Stimulated activated naive CD8-positive, alpha-beta T cell treated with anti-CD3 and anti-CD28 coated beads, Interleukin-15, Interleukin-2, amounts not matched to agents 100 U/mL and 50 U/mL, for 24 hours (primary cell): ENCODE results near the gene ZC3H8.
"Not testable (repeated sequence)": the region's sequence is repeated elsewhere in the genome, so short reads cannot be mapped to it uniquely, and the experiment has no call there.

Experiments used
- ATAC-seq: fragments of 150-1000 bp; cut with Tn5 transposase; one replicate; pipeline ENCODE4 v1.10.0; 2021
- DNase-seq: peaks from one replicate; pipeline ENCODE4 v3.0.0; 2021

ZC3H8 gene

DNA sequence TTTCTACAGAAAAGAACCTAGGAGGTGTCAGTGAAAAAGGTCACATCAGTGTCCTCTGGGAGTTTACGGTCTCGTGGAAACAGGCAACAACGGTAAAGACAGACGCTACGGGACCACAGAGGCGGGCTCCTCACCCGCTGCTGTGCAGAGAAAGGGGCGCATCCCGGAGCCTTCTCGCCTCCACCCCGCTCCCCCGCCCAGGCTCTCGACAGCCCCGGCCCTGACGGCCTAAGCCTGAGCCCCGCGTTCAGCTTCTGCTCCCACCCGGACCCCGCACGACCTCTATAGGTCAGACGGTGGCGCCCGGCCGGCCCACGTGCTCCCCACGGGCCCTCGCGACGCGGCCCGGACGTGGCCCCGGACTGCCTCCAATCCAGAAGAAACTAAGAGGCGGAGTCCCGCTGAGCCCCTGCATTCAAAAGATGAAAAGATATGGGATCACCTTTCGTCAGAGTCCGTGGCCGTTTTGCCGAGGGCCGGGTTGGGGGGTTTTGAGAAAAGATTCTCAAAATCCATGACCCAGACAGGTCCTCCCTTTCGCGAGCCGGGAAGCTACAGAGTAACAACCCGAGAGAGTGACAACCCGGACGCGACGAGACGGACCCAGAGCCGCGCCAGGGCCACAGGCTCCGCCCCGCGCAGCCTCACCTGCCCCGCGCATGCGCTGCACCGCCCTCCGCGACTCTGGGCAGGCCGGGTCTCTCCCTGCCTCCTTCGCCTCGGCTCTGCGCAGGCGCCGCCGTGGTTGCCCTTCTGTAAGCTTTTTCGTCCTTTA is at the start of gene ZC3H8:
Gene ZC3H8, minus strand, starts transcription at position 577 of the 775 bp plus-strand sequence. Its CDS starts 61 bp downstream, at position 516.
- peak; percentile 88 for ATAC-seq

DNA sequence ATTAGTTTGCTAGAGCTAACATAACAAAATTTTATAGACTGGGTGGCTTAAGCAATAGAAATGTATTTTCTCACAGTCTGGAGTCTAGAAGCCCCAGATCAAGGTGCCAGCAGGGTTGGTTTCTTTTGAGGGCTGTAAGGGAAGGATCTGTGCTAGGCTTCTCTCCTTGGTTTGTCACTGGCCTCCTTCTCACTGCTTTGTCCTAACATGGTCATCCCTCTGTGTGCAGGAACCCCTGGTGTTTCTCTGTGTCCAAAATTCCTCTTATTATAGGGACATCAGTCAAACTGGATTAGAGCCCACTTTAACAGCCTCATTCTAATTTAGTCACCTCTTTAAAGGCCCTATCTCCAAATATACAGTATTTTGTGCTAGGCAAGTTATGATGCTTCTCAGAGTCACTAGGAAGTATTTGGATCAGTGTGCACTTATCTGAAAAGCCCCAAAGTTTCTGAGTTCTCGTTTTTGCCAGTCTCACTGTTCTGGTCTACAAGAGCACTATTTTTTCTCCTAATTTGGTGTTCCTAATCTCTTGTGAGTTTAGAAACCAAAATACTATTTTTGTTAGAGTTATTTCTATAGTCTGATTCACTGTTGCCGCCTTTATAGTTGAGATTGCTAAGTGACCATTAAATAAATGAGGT is 49.6 kb upstream of the ZC3H8 start:
- ATAC-seq (no peak), DNase-seq (no peak)

More for the DNA sequence above, at the start of gene ZC3H8:
- peak; percentile 98 for DNase-seq

DNA sequence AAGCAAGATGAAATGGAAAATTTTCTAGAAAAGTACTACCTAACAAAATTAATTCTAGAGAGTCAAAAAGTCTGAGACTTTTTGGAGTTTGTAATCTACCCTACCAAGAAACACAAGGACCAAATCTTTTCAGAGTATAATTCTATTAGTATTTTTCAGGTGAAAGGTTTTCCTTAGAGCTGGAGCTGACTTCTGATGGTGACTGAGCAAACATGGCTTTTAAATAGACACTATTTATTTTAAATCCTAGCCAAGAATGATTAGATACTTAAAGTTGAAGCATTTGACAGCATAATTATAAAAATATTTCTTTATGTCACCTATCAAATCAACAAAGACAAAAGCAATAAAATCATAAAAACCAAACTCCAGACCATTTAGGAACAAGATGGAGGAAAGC is 47.1 kb upstream of the ZC3H8 start:
- ATAC-seq (no peak), DNase-seq (no peak)

DNA sequence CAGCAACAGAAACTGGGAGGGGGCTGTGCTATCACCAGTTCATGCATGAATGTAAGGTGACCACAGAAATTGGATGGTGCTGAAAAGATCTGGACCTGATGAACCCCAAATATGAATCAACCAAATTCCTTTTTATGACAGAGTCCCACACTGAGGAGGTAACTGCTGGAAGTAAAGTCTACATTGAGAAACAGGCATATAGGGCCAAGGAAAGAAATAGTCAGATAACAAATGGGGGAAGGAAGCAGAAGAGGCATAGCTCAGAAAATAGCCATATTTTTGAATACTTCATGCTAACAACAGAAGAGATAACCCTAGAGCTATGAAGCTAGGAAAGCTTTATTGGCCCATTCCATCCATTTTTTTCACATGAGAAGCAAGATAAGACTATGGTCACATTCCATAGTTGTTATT is 46.3 kb upstream of the ZC3H8 start:
- no peak for DNase-seq
- ATAC-seq: no peak

DNA sequence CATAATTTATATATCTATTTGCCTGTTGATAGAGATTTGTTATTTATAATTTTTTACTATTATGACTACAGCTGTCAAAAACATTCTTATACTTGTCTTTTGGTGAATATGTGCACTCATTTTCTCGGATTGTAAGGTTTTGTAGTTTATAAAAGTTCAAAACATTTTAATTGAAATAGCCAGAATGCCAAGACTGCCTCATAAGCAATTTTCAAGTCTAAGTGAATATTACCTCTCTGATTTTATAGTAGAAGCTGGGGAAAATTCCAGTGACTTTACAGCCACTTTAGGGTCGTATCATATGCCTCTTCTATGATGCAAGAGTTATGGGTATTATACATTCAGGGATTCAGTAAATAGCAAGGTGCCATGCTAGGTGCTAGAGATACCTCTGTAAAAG is 41.6 kb upstream of the ZC3H8 start:
- DNase-seq: no peak

DNA sequence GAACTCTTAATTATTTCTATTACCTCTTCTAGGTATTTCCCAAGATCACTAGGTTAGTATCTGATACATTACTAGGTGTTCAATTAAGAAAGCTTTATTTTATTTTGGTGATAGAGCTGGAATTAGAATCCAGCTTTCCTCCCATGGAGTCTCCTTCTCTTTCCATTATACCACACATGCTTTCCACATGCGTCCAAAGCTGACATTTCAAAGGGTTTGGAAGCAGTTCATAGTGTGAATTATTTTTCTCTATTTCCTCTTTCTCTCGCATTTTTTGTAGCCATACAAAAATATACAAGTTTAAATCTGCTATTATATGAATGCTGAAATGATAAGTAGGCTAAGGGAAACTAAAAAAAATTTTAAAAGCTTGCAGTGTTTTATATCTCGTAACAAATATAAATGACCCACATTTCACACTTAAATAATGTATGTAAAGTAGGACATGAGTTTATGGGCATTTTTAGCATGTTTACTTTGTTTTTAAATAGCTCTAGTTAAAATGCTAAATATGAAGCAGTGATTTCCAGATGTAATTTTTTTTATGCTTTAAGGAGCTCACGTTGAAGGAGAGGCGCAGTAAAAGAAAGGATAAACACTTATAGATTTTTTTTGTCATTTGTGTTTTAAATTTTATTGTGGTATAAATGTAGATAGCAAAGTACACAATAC is 40.7 kb upstream of the ZC3H8 start:
- ATAC-seq (no peak), DNase-seq (no peak)

More for the DNA sequence above, 41.6 kb upstream of the ZC3H8 start:
- no peak for ATAC-seq

DNA sequence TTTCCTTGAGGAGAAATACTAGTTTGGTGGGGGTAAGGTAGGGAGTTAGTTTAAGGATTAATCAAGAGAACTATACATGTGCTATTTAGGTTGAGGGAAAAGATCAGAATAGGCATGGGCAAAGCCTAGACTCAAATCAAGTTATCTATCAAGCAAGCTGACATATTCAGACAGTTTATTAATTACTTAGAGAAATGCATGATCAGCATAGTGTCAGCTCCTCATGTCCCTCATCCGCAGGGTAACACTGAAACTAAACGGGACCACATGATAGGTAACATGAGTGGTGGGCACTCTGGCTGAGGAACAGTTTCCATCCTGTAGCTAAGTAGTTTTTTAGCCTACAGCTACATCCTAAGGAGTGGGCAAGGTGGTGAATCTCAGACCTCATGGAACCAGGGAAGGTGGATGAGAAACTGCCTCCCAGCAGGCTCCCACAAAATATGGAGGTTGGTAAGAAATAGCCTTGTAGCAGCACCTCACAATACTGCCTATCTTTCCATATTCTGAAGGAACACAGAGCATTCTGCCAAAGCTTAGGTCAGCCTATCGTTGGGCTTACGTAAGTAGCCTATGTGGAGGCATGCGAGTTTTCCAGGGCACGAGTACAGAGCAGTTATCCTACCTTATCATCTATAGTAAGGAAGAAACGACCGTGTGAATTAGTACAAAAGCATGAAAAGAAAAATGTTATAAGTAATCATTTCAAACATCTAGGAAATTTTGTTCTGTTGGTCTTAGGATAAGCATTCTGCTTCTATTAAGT is 39.0 kb upstream of the ZC3H8 start:
- no peak for ATAC-seq
- no peak for DNase-seq

DNA sequence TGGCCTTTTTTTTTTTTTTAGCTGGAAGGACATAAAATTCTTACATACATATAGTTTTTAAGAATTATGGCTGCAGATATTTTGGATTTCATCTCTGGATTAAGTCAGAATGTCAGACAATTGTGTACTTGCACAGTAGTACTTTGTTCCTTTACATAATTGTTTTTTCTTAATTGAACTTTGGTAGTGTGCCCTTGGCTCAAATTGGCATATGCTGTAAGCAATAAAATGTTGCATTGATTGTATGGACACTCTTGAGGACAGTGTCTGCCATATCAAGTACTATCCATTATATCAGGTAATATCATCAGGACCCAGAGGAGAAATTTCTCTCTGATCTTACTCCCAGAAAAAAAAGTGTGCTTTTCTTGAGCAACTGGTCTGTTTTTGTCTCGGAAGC is 35.8 kb upstream of the ZC3H8 start:
- ATAC-seq: no peak
- no peak for DNase-seq

DNA sequence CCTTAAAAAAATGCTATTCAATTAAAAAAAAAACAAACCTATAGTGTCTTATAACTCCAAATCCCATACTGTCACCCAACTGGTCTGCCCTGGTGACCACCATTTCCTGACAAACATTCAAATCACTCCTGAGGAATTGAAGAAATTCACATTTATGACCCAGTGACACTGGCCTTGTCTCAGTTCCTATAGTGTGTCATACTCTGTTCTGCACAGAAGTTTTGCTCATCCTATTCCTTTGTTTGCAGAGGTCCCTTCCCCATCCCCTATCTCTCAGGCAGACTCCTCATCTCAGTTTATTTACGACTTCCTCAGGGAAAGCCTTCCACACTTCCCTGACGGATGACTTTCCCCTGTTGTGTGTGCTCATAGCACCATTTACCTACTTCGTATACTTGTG is 35.2 kb upstream of the ZC3H8 start:
- DNase-seq: no peak
- ATAC-seq: no peak

DNA sequence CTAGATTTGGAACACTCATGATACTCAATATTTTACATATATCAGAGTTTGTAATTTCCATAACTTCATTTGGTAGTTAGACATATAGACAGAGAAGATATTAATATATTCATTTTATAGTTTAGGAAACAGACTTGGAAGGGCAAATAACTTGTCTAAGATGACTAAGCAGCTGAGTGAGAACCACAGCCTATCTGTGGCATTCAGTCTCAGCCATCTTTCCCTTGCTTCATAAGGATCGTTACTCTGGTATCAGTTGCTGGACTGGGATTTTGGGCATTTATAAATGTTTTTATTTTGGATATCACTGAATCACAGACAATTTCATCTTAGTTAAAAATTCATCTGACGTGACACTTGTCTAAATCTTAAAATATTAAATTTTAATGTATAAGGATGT is 28.7 kb upstream of the ZC3H8 start:
- not testable (repeated sequence) for ATAC-seq, DNase-seq

DNA sequence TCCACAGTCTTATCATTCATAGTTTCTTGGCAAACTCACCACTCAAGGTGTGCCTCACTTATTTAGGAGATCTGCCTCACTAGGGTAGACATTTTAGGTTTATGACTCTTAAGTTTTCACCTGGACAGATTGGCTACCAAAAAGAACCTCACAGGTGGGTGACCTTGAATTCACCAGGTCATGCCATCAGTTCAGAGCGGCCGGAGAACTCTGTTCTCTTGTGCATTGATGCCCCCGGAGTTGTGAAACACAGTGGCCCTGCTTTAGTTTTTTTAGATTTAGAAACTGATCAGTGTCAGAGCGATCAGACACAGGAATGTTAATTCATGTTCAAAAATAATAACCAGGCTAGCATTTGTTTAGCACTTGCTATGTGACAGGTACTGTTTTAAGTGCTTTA is 27.2 kb upstream of the ZC3H8 start:
- not testable (repeated sequence) for DNase-seq, ATAC-seq

DNA sequence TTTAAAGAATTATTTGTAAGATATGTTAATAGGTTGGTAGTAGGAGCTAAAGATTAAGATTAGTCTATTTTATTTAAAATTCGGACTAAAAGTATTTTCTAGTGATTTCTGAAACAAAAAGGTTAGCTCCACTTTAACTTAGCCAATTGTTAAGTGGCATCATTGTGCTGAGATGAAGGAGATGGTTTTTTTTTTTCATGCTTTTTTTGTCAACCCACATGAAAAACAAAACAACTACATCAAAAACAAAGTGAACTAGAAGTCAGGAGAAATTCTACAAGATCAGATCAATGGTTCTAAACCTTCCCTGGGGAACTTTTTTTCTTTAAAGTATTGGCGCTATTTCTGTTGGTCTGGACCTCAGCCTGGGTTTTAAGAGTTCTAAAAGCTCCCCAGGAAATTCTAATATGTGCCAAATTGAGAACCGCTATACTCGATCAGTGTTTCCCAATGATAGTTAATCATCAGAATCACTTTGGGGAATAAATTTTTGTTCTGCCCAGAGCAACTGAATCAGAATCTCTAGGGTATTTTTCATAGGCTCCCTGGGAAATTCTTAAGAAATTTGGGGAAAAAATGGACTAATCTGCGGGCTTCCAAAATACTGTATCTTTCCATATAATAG is 22.9 kb upstream of the ZC3H8 start:
- ATAC-seq (no peak), DNase-seq (no peak)

DNA sequence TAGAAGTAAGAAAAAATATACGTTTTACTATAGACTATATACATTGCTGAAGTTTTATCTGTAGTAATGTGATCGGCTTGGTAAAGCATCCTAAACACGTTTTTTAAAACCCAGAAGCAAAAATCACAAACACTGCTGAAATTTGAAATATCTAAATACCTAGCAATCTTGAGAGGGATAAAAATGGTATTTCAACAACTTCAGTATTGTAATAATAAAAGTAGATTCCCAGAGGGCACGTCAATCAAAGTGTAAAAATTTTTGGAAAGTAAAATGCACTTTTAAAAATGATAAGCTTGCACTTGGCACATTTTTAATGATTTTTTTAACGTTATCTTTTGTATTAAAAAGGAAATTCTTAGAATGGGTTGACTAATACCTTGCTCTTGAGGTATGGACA is 22.1 kb upstream of the ZC3H8 start:
- DNase-seq (no peak), ATAC-seq (no peak)

DNA sequence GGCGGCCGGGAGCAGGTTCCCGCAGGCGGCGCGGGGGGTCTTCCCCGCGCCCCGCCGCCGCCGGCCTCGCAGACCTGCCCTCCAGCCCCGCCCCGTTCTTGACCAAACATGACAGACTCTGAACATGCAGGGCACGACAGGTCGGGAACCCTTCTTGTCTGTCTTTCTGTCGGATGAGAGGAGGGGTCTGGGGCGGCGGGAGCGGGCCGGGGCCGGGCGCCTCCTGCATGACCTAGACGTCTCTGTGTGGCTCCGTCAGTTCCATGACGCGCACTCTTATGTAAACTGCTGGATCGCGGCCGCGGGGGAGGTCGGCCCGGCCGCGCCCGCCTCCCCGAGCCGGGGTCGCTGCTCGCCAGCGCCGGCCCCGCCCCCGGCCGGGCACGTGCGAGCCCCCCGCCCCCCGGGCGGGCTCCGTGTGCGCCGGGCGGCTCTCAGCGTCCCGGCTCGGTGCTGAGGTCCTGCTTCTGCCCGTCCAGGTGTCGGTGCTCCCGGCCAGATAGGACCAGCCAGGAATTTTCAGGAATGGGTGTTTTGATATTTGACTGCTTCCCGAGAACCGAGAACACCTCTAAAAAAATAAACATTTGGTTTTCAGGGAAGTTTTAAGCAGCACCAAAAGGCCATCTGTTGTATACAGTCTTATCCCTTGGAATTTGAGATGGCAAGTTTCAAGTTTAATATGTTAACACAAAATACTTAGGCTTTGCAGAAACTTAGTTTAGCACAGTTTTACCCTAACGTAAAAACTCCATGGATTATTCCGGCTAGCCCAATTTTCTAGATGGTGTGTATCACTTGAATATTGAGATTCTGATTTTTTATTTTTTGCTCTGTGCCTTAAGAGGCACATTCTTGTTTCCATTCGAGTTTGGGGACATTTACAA is 21.3 kb upstream of the ZC3H8 start:
- ATAC-seq (peak; percentile 73), DNase-seq (peak; percentile 83)

DNA sequence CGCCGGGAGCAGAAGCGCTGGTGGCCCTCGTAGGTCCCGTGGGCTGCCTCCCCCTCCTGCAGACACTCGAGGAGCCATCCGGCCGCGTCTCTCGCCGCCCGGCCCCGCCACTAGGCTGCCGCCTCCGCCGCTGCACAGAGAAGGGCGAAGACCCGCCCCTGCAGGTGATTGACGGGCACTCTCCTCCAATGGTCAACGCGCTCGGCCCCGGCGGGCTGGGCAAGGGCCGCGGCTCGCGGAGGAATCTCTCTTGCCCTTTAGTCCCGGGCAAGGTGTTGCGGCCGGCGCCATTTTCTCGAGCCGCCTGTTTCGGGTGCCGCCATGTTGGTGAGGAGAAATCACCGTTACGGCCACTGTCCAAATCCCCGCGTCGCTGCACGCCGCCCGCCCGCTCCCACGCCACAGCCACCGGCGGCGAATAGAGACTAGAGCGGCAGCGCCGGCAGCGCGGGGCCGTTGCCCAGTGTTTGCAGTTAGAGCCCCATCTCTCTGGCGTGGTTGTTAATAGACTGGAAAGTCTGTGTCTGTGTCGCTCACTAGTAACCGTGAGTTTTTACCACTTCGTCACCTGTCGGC is 20.6 kb upstream of the ZC3H8 start, which contains the start of gene ZC3H6:
Gene ZC3H6, plus strand, starts transcription at position 287 of the 576 bp plus-strand sequence. CDS start 398 bp downstream, outside the sequence.
- ATAC-seq: peak; percentile 98
- peak; percentile 100 for DNase-seq

DNA sequence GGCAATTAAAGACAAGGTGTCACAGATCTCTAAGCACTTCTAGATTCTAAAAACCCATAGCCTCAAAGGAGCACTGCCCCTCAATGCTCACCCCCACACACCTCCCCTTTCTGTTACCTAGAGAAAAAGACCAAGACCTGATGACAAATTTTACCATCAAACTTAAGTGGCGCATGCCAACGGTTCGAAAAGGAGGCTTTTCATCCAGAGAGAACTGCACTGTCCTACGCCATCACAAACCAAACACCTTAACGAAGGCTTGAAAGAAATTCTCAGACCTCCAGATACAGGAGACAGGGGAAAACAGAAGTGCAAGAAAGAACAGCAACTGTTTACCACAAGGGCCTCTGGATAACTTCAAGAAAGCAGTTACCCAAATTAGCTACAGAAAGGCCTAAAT is 18.5 kb upstream of the ZC3H8 start:
- ATAC-seq: no peak
- no peak for DNase-seq

DNA sequence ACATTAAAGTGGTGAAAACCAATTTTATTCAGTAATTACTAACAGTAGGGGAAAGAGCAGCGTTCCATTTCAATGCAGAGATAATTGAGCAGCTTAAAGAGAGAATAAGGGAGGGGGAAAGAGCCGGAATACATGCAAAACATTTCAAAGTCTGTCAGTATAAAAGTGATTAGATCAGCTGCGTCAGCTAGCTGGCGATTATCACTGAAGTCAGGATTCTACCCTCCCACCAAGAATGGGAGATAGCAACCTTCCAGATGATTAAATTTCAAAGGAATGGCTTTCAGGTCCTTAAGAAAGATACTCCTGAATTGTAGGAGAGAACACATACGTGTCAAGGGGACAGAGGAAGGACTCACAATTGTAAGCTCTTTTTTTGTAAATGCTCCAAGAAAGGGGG is 17.8 kb upstream of the ZC3H8 start:
- DNase-seq (no peak), ATAC-seq (no peak)

DNA sequence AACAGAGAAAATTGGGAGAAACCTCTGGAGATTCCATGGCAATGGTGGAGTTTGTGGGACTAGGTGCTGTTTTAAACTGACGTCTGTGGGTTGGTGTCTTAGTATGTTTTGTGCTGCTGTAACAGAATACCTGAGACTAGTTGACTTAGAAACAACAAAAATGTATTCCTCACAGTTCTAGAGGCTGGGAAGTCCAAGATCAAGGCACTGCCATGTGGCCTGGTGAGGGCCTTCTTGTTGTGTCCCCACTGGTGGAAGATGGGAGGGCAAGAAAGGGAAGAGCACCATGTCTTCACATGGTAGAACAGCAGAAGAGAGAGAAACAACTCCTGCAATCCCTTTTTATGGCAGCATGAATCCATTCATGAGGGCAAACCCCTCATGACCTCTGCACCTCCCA is 13.7 kb upstream of the ZC3H8 start:
- DNase-seq: no peak
- ATAC-seq: no peak

DNA sequence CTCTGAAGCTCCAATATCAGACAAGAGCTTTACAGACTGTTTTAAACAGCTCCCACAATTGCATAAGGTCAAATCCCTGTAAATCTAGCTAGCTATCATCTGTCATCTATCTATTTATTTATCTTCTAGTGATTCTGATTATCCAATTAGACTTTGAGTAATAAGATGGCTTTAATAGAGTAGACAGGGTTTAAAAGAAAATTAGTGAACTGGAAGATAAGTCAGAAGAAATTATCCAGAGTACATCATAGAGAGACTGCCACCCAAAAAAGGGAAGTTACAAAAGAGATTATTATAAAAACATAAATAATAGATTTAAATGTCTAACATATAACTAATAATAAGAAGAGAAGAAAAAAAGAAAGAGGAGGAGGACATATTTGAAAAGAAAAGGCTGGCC is 8.0 kb upstream of the ZC3H8 start:
- ATAC-seq (no peak), DNase-seq (no peak)

DNA sequence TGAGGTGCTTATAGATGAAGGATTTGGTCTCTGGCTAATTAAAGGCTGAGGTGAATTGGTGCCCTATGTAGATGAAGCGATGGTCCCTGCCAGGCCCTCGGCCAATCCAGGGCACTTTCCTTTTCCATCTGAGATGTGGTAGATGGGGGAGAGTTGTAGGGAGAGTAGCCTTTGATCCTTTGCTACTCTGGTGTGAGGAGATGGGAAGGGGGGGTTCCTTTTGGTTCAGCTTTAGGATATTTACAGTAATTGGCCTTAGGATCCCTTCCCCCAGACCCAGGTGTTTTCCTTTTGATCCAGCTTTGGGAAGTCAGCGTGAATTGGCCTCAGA is 5.4 kb upstream of the ZC3H8 start:
- ATAC-seq: no peak

More for the DNA sequence above, 5.4 kb upstream of the ZC3H8 start:
- DNase-seq: no peak
